HUES64 (cell line): ENCODE results near the gene NALCN.

Experiments used
- H3K27ac ChIP-seq: 2 replicates; pipeline ENCODE4 v1.7.0; 2013; ENCODE audit warnings: low read depth, low read length, inconsistent platforms
- H3K27me3 ChIP-seq: 2 replicates; pipeline ENCODE4 v1.6.1; 2013; ENCODE audit warnings: mild to moderate bottlenecking, low read length; ENCODE audit not compliant: insufficient read depth
- H3K36me3 ChIP-seq: 2 replicates; pipeline ENCODE4 v1.6.1; 2013; ENCODE audit warnings: mild to moderate bottlenecking, low read length; ENCODE audit not compliant: insufficient read depth
- H3K4me1 ChIP-seq: 2 replicates; pipeline ENCODE4 v1.6.1; 2013; ENCODE audit warnings: mild to moderate bottlenecking, low read length, moderate library complexity; ENCODE audit not compliant: insufficient read depth
- H3K4me3 ChIP-seq: 2 replicates; pipeline ENCODE4 v1.5.1; 2013; ENCODE audit warnings: mild to moderate bottlenecking, low read length, moderate library complexity
- H3K9ac ChIP-seq: 2 replicates; pipeline ENCODE4 v1.6.1; 2013; ENCODE audit warnings: mild to moderate bottlenecking, low read depth, low read length
- H3K9me3 ChIP-seq: 2 replicates; pipeline ENCODE4 v1.6.1; 2013; ENCODE audit warnings: low read depth, low read length; ENCODE audit not compliant: insufficient read depth
- WGBS: fragments of 150-250, 120-280 bp; methylation state at CpG from one replicate; pipeline ENCODE4 v1.1.7; 2013; ENCODE audit warnings: missing lambda C conversion rate; 5-methylcytosine and 5-hydroxymethylcytosine counted together

NALCN gene

DNA sequence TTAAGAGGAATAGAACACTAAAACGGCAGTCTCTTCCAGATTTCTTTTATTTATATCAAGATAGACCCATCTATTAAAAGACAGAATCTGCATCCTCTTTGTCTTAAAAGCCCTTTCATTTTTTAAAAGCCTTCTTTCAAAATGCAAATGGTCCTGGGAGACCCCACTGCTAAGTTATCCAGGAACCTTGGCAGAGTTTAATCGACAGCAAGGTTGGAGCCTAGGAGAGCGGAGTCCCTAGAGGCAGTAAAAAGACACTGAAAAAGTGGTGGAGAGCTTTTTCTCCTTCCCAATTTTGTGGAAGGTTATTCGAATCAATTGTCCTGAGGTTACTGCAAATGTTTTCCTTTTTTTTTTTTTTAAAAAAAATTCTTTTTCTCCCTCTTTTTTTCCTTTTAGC lies 294.7 kb downstream of the NALCN start:
- 24% methylated on average over 3 of the region's 4 CpGs for WGBS
- Histone ChIP-seq H3K4me1 (peaks cover 57% of the 10 kb centered on the region), H3K4me3 (no peak overlapping the region), H3K27ac (peak overlapping the region; percentile 45; the same call in 1 of the 2 replicates), H3K9ac (no peak overlapping the region), H3K36me3 (no peaks in the 10 kb centered on the region), H3K9me3 (no peaks in the 10 kb centered on the region), H3K27me3 (no peaks in the 10 kb centered on the region)

DNA sequence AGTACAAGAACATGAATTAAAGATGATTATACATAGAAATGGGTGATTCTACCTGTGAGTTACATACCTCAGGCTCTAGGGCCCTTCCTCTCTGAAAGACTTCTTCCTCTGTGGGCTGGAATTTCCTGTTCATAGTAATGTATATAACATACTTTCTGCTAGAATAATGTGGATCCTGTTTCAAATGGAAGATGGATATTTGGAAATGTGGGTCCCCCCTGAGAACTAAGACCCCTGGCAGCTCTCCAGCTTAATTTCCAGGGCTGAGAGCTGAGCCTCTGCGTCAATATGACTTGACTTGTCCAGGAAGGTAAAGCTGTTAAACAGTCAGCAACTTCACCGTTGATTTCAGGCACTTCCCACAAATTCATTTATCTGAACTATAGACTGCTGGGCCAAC lies 296.3 kb downstream of the NALCN start:
- 63% methylated on average over 2 of the region's 2 CpGs for WGBS
- Histone ChIP-seq H3K4me1 (peaks cover 71% of the 10 kb centered on the region), H3K36me3 (no peaks in the 10 kb centered on the region), H3K9me3 (no peaks in the 10 kb centered on the region), H3K27me3 (no peaks in the 10 kb centered on the region), H3K4me3 (no peak overlapping the region), H3K27ac (peak overlapping the region; percentile 53; the same call in 1 of the 2 replicates), H3K9ac (no peak overlapping the region)

DNA sequence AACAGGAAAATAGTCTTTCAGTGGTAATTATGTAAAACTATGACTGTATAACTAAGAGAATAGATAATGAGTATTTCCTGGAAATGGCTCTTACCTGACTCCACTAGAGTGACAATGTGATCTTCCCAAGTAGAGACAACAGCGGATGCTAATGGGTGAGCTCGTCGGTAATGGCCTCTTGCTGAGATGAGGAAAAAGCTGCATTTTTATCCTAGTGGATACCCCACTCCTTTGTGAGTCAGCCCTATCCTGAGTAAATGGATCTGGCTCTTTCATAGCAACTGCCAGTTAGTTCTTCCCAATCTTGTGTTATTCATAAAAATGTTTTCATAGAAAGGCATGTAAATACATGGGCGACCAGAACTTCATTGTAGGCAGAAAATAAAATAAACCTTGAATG lies 299.5 kb downstream of the NALCN start:
- Histone ChIP-seq H3K36me3 (no peaks in the 10 kb centered on the region), H3K4me1 (peaks cover 75% of the 10 kb centered on the region), H3K9ac (no peak overlapping the region; the same call in 1 of the 2 replicates), H3K9me3 (no peaks in the 10 kb centered on the region), H3K27ac (peak overlapping the region; percentile 77), H3K27me3 (no peaks in the 10 kb centered on the region), H3K4me3 (no peak overlapping the region)
- WGBS, result 19% methylated on average over 4 of the region's 4 CpGs

DNA sequence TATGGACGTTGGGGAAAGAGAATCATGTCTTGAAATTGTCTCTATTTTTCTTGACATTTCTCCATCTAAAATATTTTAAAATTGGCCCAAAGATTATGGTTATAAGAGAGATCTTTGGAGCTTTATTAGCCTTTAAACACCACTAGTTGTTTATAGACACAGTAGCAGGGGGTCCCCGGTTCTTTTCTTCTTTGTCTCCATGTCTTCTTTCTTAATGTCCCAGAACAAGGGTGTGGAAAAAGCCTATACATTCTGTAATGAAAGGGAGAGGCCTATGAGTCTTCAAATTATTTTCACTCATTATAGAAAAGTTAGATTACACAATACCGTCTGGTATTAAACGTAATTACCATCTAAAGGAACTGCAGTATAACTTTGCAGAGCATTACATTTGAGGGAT lies 300.0 kb downstream of the NALCN start:
- H3K27ac ChIP-seq, result peak overlapping the region; percentile 77
- no peaks in the 10 kb centered on the region for H3K27me3 ChIP-seq
- 46% methylated on average over 2 of the region's 4 CpGs for WGBS
- peaks cover 70% of the 10 kb centered on the region for H3K4me1 ChIP-seq
- no peaks in the 10 kb centered on the region for H3K36me3 ChIP-seq
- no peak overlapping the region; the same call in 1 of the 2 replicates for H3K9ac ChIP-seq
- H3K9me3 ChIP-seq, result no peaks in the 10 kb centered on the region
- no peak overlapping the region for H3K4me3 ChIP-seq

DNA sequence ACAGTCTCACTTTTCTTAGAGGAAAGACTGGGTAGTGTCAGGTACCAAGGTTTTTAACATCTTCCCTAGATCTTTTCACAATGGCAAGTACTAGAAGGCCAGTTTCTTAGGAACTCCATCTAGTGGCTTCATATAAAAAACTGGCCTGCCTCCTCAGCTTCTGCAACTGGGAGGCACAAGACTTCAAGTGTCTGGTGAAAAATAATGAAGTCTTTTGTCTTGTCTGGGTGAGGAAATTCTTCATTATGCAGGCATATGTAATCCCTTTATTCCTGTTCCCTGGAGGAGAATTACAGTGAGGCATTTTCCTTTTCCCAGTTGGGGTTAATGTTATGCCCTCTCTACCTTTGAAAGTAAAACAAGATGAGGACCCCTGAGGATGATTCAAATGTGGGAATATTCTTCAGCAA lies 300.5 kb downstream of the NALCN start:
- Histone ChIP-seq H3K9me3 (no peaks in the 10 kb centered on the region), H3K9ac (no peak overlapping the region; the same call in 1 of the 2 replicates), H3K4me1 (peaks cover 65% of the 10 kb centered on the region), H3K27ac (peak overlapping the region; percentile 77), H3K27me3 (no peaks in the 10 kb centered on the region), H3K4me3 (peak overlapping the region; percentile 10; the same call in 1 of the 2 replicates), H3K36me3 (no peaks in the 10 kb centered on the region)

DNA sequence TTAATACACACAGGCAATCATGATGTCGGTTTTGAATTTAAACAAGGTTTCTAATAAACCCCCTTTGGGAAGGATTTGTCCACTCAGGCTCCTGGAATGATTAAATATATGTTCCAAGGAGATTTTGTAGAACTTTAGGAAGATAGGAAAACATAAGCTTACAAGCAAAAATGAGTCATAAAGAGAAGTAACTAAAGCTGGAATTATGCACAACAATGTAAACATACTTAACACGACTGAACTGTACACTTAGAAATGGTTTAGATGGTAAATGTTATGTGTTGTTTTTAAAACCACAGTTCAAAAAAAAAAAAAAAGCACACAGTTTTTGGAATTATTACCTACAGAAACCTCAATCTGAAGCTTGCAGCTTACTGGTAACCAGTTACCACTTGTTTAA lies 304.4 kb downstream of the NALCN start:
- Histone ChIP-seq H3K9me3 (no peaks in the 10 kb centered on the region), H3K4me1 (peaks cover 30% of the 10 kb centered on the region), H3K27ac (no peak overlapping the region), H3K4me3 (no peak overlapping the region), H3K36me3 (no peaks in the 10 kb centered on the region), H3K9ac (no peak overlapping the region), H3K27me3 (no peaks in the 10 kb centered on the region)
- 100% methylated on average over 1 of the region's 2 CpGs for WGBS

DNA sequence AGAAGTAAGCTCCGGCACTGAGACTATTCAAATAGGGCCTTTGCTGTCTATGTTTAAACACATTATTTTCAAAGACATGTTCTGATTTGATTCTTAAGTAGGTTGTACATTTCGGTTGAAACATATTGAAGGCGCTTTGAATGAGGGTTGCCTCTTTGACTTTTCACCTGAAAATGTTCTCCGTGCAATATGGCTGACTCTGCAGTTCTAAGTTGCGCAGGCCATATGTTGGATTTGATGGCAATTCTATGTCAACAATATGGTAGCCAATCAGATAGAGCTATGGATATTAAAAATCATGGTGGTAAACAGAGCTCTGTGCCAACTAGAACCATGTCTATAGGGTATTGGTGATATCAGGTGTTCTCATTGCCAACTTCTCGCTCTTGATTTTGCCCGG lies 307.3 kb downstream of the NALCN start:
- no peak overlapping the region for H3K9ac ChIP-seq
- H3K9me3 ChIP-seq, result no peaks in the 10 kb centered on the region
- no peaks in the 10 kb centered on the region for H3K27me3 ChIP-seq
- 94% methylated on average over 7 of the region's 7 CpGs for WGBS
- H3K4me3 ChIP-seq, result no peak overlapping the region
- no peaks in the 10 kb centered on the region for H3K36me3 ChIP-seq
- peaks cover 3% of the 10 kb centered on the region; the same call in 1 of the 2 replicates for H3K4me1 ChIP-seq
- H3K27ac ChIP-seq, result no peak overlapping the region

DNA sequence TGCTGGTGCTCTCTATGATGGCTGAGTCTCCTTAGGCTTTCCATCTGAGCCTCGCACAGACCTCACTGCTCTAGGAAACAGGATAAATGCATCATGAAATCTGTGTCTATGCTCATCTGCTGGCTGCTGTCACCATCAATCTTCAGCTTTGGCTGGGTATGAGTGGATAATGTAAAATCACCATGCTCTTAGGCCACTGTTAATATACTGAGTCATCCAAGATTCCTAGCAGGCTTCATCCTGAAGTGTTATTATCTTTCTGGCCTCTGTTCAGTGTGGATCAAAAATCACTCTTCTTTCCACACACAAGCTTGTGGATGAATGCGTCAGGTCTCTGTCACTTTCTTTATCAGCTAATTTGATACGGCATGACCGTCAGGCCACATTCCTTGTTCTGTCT lies 317.4 kb downstream of the NALCN start:
- no peak overlapping the region for H3K27ac ChIP-seq
- no peak overlapping the region for H3K4me3 ChIP-seq
- WGBS, result 96% methylated on average over 4 of the region's 4 CpGs
- no peaks in the 10 kb centered on the region for H3K27me3 ChIP-seq
- H3K9ac ChIP-seq, result no peak overlapping the region
- H3K9me3 ChIP-seq, result no peaks in the 10 kb centered on the region
- H3K36me3 ChIP-seq, result no peaks in the 10 kb centered on the region
- H3K4me1 ChIP-seq, result no peaks in the 10 kb centered on the region

DNA sequence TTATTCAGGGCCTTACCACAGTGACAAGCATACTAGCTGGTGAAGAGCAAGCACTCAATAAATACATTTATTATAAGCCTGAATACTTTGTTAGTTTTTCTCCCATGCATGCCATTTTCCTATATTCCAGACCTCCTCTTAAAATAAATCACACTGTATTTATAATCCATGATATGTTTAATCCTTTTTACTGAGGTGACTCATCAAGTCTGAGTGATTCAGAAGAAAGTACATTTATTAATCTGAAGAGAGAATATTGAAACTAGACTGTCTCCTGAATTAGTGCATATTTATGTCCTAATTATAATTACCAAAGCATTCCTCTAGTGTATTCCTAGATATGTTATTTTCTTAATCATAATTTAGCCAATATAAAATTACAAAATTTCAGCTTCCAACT lies 323.3 kb downstream of the NALCN start:
- Histone ChIP-seq H3K9ac (no peak overlapping the region), H3K9me3 (no peaks in the 10 kb centered on the region), H3K27ac (no peak overlapping the region), H3K36me3 (no peaks in the 10 kb centered on the region), H3K4me3 (no peak overlapping the region), H3K27me3 (no peaks in the 10 kb centered on the region), H3K4me1 (no peaks in the 10 kb centered on the region)

DNA sequence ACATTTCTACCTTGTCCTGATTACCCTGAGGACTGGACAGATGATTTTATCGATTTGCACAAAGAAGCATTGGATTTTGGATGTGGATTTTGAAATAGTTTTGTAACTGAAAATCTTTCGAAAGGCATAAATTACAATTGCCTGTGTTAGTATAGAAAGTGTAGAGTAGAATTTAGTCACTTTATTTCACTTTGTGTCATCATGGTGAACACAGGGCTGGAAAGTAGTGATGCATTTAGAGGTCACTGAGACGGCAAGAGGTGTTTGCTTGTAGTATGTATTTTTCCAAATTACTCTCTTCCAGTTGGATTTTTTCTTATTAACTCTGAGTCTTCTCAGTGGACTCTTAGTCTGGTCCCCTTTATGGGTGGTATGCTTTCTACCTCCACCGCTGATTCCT lies 326.0 kb downstream of the NALCN start:
- Histone ChIP-seq H3K36me3 (no peaks in the 10 kb centered on the region), H3K9me3 (no peaks in the 10 kb centered on the region), H3K27ac (no peak overlapping the region), H3K4me3 (no peak overlapping the region), H3K27me3 (no peaks in the 10 kb centered on the region), H3K4me1 (no peaks in the 10 kb centered on the region), H3K9ac (no peak overlapping the region)
- WGBS, result 94% methylated on average over 3 of the region's 4 CpGs

DNA sequence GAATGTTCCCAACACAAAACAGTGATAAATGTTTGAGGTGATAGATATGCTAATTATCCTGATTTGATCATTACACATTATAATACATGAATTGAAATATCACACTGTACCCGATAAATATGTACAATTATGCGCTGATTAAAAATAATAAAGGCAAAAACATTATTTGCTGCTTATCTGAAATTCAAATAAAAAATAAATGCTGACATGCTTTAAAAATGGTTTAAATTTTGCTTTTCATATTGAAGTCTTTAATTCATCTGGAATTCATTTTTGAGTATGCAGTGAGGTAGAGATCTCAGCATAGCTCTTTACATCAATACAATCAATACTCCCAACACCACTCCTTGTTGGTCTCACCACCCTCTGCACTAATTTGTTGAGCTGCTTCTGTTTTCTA lies 330.8 kb downstream of the NALCN start:
- Histone ChIP-seq H3K9me3 (no peaks in the 10 kb centered on the region), H3K36me3 (no peaks in the 10 kb centered on the region), H3K9ac (no peak overlapping the region), H3K4me1 (no peaks in the 10 kb centered on the region), H3K4me3 (no peak overlapping the region), H3K27me3 (no peaks in the 10 kb centered on the region), H3K27ac (no peak overlapping the region)
- no CpG with 5 or more reads among the region's 2 CpGs for WGBS

DNA sequence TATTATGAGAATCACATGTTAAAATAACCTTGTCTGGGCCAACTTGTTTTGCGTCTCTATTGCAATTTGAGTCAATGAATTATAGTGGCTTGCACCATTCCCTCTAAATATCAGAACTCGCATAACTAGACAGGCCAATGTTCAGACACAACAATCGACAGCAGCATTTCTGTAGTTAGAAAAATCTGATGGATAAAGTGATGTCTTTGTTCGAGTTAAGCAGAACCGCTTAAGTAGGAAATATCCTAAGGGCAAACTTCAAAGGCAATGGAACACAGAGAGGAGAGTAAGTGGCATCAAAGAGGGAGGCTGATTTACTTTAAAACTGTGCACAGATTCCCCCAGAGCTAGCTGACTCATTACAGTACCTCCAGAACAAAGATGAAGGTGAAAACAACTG lies 333.9 kb downstream of the NALCN start:
- H3K27ac ChIP-seq, result no peak overlapping the region
- no peak overlapping the region for H3K4me3 ChIP-seq
- no peak overlapping the region for H3K9ac ChIP-seq
- H3K27me3 ChIP-seq, result no peaks in the 10 kb centered on the region
- H3K9me3 ChIP-seq, result peaks cover 4% of the 10 kb centered on the region; the same call in 1 of the 2 replicates
- H3K4me1 ChIP-seq, result no peaks in the 10 kb centered on the region
- 91% methylated on average over 5 of the region's 5 CpGs for WGBS
- no peaks in the 10 kb centered on the region for H3K36me3 ChIP-seq
